HCT116 (cell line): ENCODE measurements around the gene TLK1. TPM values are rescaled to one million over a fixed set of nuclear protein-coding genes. Genes with fewer than 3 reads are reported as not detected.

Source experiments
- ATAC-seq: fragments of 200-7000 bp; cut with Tn5 transposase; 2 replicates; pipeline ENCODE4 v1.9.1; 2020; ENCODE audit warnings: mild to moderate bottlenecking, moderate library complexity
- BruUV-seq: library from RNA; stranded (reverse); fragments of 400-500 nt; replicated peaks from 2 replicates; lab custom pipeline; 2021; lab: Mats Ljungman, UMichigan
- CTCF ChIA-PET: fragments of 300-600 bp; sonication (Branson Sonifier 250); formaldehyde crosslinking; loops from one replicate; lab custom pipeline; 2021; ENCODE audit warnings: antibody characterized with exemption; lab: Charles Lee
- POLR2A ChIA-PET: fragments of 300-600, 350-600 bp; sonication (Branson Sonifier 250); formaldehyde crosslinking; loops from one replicate; lab custom pipeline; 2021; ENCODE audit warnings: antibody characterized with exemption; lab: Charles Lee
- RAD21 ChIA-PET, 2 experiments: fragments of 300-600 bp; sonication (Branson Sonifier 250); formaldehyde crosslinking; loops; one replicate each; lab custom pipeline; 2023; ENCODE audit warnings: low total read pairs in 2 of 2; ENCODE audit not compliant: uncharacterized antibody in 2 of 2, unreplicated experiment in 2 of 2, low non-redundant PET in 1 of 2; lab: Charles Lee
- DNase-seq: peaks from one replicate; pipeline ENCODE4 v3.0.0-alpha.2; 2010; ENCODE audit warnings: low read depth, low spot score
- H2AFZ ChIP-seq: fragments of 200-600 bp; shearing (Covaris generic), sonication (generic); 2 replicates; pipeline ENCODE4 v1.6.1; 2017; ENCODE audit warnings: low read depth, mixed run types, mixed read lengths, antibody characterized with exemption, low read length; ENCODE audit not compliant: poor library complexity, severe bottlenecking
- H3K27ac ChIP-seq: 2 replicates; pipeline ENCODE4 v1.5.1; 2012; ENCODE audit warnings: low read depth, low read length
- H3K27me3 ChIP-seq: fragments of 200-600 bp; sonication (generic); 2 replicates; pipeline ENCODE4 v1.6.1; 2016; ENCODE audit warnings: mixed run types, low read length, mixed read lengths; ENCODE audit not compliant: insufficient read depth
- H3K36me3 ChIP-seq, 2 experiments: fragments of 200-500 bp in 1 of 2; fragments of 200-600 bp in 1 of 2; sonication (Bioruptor generic) in 1 of 2; sonication (generic) in 1 of 2; 2 replicates each; pipeline versions ENCODE4 v1.5.1 to v1.6.1; 2014 to 2016; ENCODE audit warnings: low read length in 2 of 2, inconsistent platforms in 1 of 2, mixed read lengths in 1 of 2, mixed run types in 1 of 2; ENCODE audit not compliant: insufficient read depth in 2 of 2, control insufficient read depth in 1 of 2
- H3K4me1 ChIP-seq, 2 experiments: fragments of 200-600 bp in 1 of 2; sonication (generic) in 1 of 2; 2 replicates each; pipeline versions ENCODE4 v1.5.1 to v1.6.1; 2012 to 2017; ENCODE audit warnings: low read length in 2 of 2, inconsistent platforms in 1 of 2, mild to moderate bottlenecking in 1 of 2, mixed read lengths in 1 of 2, mixed run types in 1 of 2, moderate library complexity in 1 of 2; ENCODE audit not compliant: insufficient read depth in 2 of 2, control insufficient read depth in 1 of 2
- H3K4me2 ChIP-seq: fragments of 200-600 bp; sonication (generic); 2 replicates; pipeline ENCODE4 v1.6.1; 2017; ENCODE audit warnings: mixed run types, low read length, mixed read lengths
- H3K4me3 ChIP-seq, 2 experiments: fragments of 200-600 bp in 1 of 2; sonication (generic) in 1 of 2; replicated peaks in 1 of 2; 2 replicates each; pipeline ENCODE4 v1.5.1; 2011 to 2016; ENCODE audit warnings: low read length in 2 of 2, control low read depth in 1 of 2, low read depth in 1 of 2, mild to moderate bottlenecking in 1 of 2, mixed read lengths in 1 of 2, mixed run types in 1 of 2
- H3K79me2 ChIP-seq: fragments of 200-600 bp; sonication (generic); 2 replicates; pipeline ENCODE4 v1.6.1; 2017; ENCODE audit warnings: mild to moderate bottlenecking, mixed run types, low read length, moderate library complexity, mixed read lengths; ENCODE audit not compliant: insufficient read depth
- H3K9ac ChIP-seq: fragments of 200-600 bp; sonication (generic); 2 replicates; pipeline ENCODE4 v1.6.1; 2016; ENCODE audit warnings: low read length, mixed read lengths
- H3K9me2 ChIP-seq: fragments of 200-600 bp; sonication (generic), shearing (Covaris generic); 2 replicates; pipeline ENCODE4 v1.6.1; 2017; ENCODE audit warnings: mixed run types, mild to moderate bottlenecking, moderate library complexity; ENCODE audit not compliant: insufficient read depth
- H3K9me3 ChIP-seq, 2 experiments: fragments of 200-500 bp in 1 of 2; fragments of 200-600 bp in 1 of 2; sonication (Bioruptor generic) in 1 of 2; sonication (generic) in 1 of 2; 2 replicates each; pipeline ENCODE4 v1.6.1; 2014 to 2017; ENCODE audit warnings: low read length in 2 of 2, mixed read lengths in 2 of 2, inconsistent platforms in 1 of 2, low read depth in 1 of 2, mild to moderate bottlenecking in 1 of 2, mixed run types in 1 of 2, moderate library complexity in 1 of 2; ENCODE audit not compliant: control insufficient read depth in 1 of 2, insufficient read depth in 1 of 2
- H4K20me1 ChIP-seq: fragments of 200-600 bp; sonication (generic), shearing (Covaris generic); 2 replicates; pipeline ENCODE4 v1.6.1; 2017; ENCODE audit warnings: mixed run types, mild to moderate bottlenecking, moderate library complexity; ENCODE audit not compliant: insufficient read depth
- ATF3 ChIP-seq: IDR thresholded peaks from 2 replicates; pipeline ENCODE4 v1.6.1; 2012
- CBX3 ChIP-seq: IDR thresholded peaks from 2 replicates; pipeline ENCODE4 v1.6.1; 2012; ENCODE audit warnings: low read depth
- CEBPB ChIP-seq: IDR thresholded peaks from 2 replicates; pipeline ENCODE4 v1.6.1; 2012; ENCODE audit warnings: low read depth
- CTCF ChIP-seq, 3 experiments: fragments of 200-600 bp in 1 of 3; sonication (generic) in 1 of 3; IDR thresholded peaks in 2 of 3; conservative IDR thresholded peaks in 1 of 3; 2 replicates each; pipeline ENCODE4 v1.5.1; 2012 to 2017; ENCODE audit warnings: low read depth in 2 of 3, low read length in 2 of 3, antibody characterized with exemption in 1 of 3, borderline replicate concordance in 1 of 3, control low read depth in 1 of 3, mild to moderate bottlenecking in 1 of 3, mixed read lengths in 1 of 3, mixed run types in 1 of 3, moderate library complexity in 1 of 3; ENCODE audit not compliant: insufficient read depth in 1 of 3
- EGR1 ChIP-seq: IDR thresholded peaks from 2 replicates; pipeline ENCODE4 v1.6.1; 2012; ENCODE audit warnings: low read depth
- ELF1 ChIP-seq: IDR thresholded peaks from 2 replicates; pipeline ENCODE4 v1.6.1; 2012; ENCODE audit warnings: low read depth, borderline replicate concordance
- EZH2 ChIP-seq: fragments of 200-600 bp; sonication (generic); IDR thresholded peaks from 2 replicates; pipeline ENCODE4 v1.6.1; 2017; ENCODE audit warnings: antibody characterized with exemption, mixed run types
- FOSL1 ChIP-seq: IDR thresholded peaks from 2 replicates; pipeline ENCODE4 v1.6.1; 2012; ENCODE audit warnings: low read depth
- JUND ChIP-seq: IDR thresholded peaks from 2 replicates; pipeline ENCODE4 v1.6.1; 2012
- MAX ChIP-seq: IDR thresholded peaks from 2 replicates; pipeline ENCODE4 v1.6.1; 2012
- POLR2A ChIP-seq: IDR thresholded peaks from 2 replicates; pipeline ENCODE4 v1.7.0; 2011; ENCODE audit warnings: borderline replicate concordance; ENCODE audit not compliant: insufficient read depth, insufficient read length; ENCODE audit errors: extremely low read depth
- POLR2AphosphoS5 ChIP-seq: IDR thresholded peaks from 2 replicates; pipeline ENCODE4 v1.6.1; 2011; ENCODE audit warnings: mild to moderate bottlenecking, low read depth, low read length, moderate library complexity
- SIN3A ChIP-seq: IDR thresholded peaks from 2 replicates; pipeline ENCODE4 v1.6.1; 2012; ENCODE audit warnings: low read depth
- SP1 ChIP-seq: IDR thresholded peaks from 2 replicates; pipeline ENCODE4 v1.6.1; 2012; ENCODE audit warnings: low read depth
- SRF ChIP-seq: IDR thresholded peaks from 2 replicates; pipeline ENCODE4 v1.6.1; 2012; ENCODE audit warnings: low read depth
- TCF7L2 ChIP-seq: IDR thresholded peaks from 2 replicates; pipeline ENCODE4 v1.7.0; 2011; ENCODE audit warnings: borderline replicate concordance, inconsistent platforms; ENCODE audit not compliant: insufficient read depth, insufficient read length; ENCODE audit errors: extremely low read depth
- YY1 ChIP-seq: IDR thresholded peaks from 2 replicates; pipeline ENCODE4 v1.6.1; 2011; ENCODE audit warnings: low read length, low read depth, moderate library complexity, mild to moderate bottlenecking; ENCODE audit not compliant: insufficient replicate concordance; ENCODE audit errors: extremely low read depth
- ZBTB33 ChIP-seq: IDR thresholded peaks from 2 replicates; pipeline ENCODE4 v1.6.1; 2011; ENCODE audit warnings: mild to moderate bottlenecking, low read length, moderate library complexity; ENCODE audit not compliant: insufficient replicate concordance; ENCODE audit errors: extremely low read depth
- ZFX ChIP-seq: fragments of 450-650 bp; IDR thresholded peaks from 2 replicates; pipeline ENCODE4 v1.6.1; 2017
- ZNF274 ChIP-seq: fragments of 200-500 bp; sonication (Bioruptor generic); IDR thresholded peaks from 2 replicates; pipeline ENCODE4 v1.6.1; 2014; ENCODE audit warnings: mild to moderate bottlenecking, low read depth, low read length, inconsistent platforms
- intact Hi-C: fragments of 100-400 bp; cut with micrococcal nuclease; formaldehyde crosslinking; loops from 2 replicates; pipeline ENCODE4 v1.10.0; 2022
- total RNA-seq: library from RNA; stranded (reverse); gene quantifications from one replicate; pipeline ENCODE4 v1.2.1, GENCODE V29; 2021; ENCODE audit not compliant: unreplicated experiment

The TLK1 gene
- total RNA-seq, 1 experiment from 2014 or later, result 57.7 TPM

- no peak for TF ChIP-seq ELF1
- no peak for TF ChIP-seq ZBTB33
- no peak for TF ChIP-seq JUND
- TF ChIP-seq SIN3A, result no peak
- no peak for TF ChIP-seq POLR2AphosphoS5
- TF ChIP-seq FOSL1, result no peak
- TF ChIP-seq ATF3, result no peak
These were observed 28.6 kb downstream of the TLK1 start (continued) for GRCh38 chr2:171132086-171132485.

- H3K4me1 ChIP-seq, result no peaks in the 10 kb centered on the region
- H3K27me3 ChIP-seq, result no peaks in the 10 kb centered on the region
- H3K4me2 ChIP-seq, result no peak overlapping the region
- H3K36me3 ChIP-seq, result no peaks in the 10 kb centered on the region
- CTCF ChIA-PET, result no interaction called here
- RAD21 ChIA-PET, result no interaction called here
- H2AFZ ChIP-seq, result no peak overlapping the region
- BruUV-seq, result no TSS peak
- ATAC-seq (no peak), DNase-seq (no peak)
- intact Hi-C loops, result no loop called here
- POLR2A ChIA-PET, result no interaction called here
- TF ChIP-seq MAX (no peak), SIN3A (no peak), SRF (no peak), SP1 (no peak), JUND (no peak), CTCF (IDR thresholded peaks at IDR 0.05 in 2 of 3, conservative IDR thresholded peaks at IDR 0.05 in 1 of 3; ENCODE audit: borderline replicate concordance in 1 of 3, insufficient read depth in 1 of 3, low read depth in 2 of 3, low read length in 2 of 3) (no peak), POLR2A (no peak), CEBPB (no peak), ZBTB33 (no peak), EGR1 (no peak), ATF3 (no peak), FOSL1 (no peak), EZH2 (no peak), TCF7L2 (no peak), CBX3 (no peak), ZFX (no peak), YY1 (no peak), ZNF274 (no peak), ELF1 (no peak)
- no peak overlapping the region for H3K9ac ChIP-seq
- H3K9me3 ChIP-seq, result no peaks in the 10 kb centered on the region
- H4K20me1 ChIP-seq, result peaks cover 17% of the 10 kb centered on the region; the same call in 1 of the 2 replicates
- peaks cover 98% of the 10 kb centered on the region for H3K79me2 ChIP-seq
- no peak overlapping the region for H3K4me3 ChIP-seq
- no peak overlapping the region for H3K27ac ChIP-seq
- no peaks in the 10 kb centered on the region for H3K9me2 ChIP-seq
These were observed 32.2 kb downstream of the TLK1 start for GRCh38 chr2:171128461-171128860.
